HG02870 (cell line): ENCODE data around the gene RAB28.

Source experiments
- ATAC-seq: cut with Tn5 transposase; IDR thresholded peaks from one replicate; pipeline ENCODE4 v1.9.1; 2021; ENCODE audit warnings: mild to moderate bottlenecking, moderate library complexity; ENCODE audit not compliant: unreplicated experiment

Gene RAB28

GRCh38 chr4:13511101-13511500, 27.0 kb upstream of the RAB28 start:
- no peak for ATAC-seq

DNA sequence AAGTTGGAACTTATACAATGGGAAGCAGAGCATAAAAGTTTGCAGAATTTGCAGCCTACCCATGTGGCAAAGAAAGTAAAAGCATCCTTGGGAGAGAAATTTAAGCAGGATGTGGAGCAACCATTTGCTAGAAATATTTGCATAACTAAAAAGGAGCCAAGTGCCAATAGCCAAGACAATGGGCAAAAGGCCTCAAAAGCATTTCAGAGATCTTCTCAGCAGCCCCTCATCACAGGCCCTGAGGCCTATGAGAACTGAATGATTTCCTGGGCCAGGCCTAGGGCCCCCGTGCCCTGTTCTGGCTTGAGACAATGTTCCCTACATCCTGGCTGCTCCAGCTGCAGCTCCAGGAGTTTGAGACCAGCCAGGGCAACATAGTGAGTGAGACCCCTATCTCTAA, 25.3 kb upstream of the RAB28 start:
- ATAC-seq: no peak

DNA sequence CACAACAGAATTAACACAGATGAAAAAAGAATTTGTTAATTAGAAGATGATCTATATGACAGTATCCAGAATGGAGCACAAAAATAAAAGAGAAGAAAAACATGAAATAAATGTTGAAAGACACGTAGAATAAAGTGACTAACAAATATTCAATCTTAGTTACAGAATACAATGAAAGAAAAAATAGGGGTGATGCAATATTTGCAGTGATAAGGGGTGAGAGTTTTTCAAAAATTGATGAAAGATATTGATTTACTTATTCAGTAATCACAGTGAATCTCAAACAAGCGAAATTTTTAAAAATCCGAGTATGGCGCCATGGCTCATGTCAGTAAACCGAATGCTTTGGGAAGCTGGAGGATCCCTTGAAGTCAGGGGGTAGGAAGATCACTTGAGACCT, 20.2 kb upstream of the RAB28 start:
- no peak for ATAC-seq

DNA sequence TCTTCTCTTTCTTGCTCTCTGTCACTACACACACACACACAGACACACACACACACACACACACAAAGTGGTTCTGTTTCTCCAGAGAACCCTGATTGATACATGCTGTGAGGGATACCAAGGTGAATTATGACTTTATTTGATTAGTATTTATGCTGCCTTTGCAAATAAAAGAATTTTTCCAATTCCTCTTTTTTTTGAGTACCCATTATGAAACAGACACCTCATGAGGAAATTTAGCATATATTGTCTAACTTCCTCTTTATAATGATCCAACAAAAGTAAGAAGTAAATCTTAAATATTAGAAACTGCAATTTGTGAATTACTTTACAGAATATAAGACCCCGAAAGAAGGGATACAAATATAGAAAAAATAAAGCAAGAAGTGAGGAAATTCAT, 14.3 kb upstream of the RAB28 start:
- ATAC-seq: no peak

GRCh38 chr4:13496605-13497004, 12.5 kb upstream of the RAB28 start:
- ATAC-seq: no peak

GRCh38 chr4:13495753-13496152, 11.6 kb upstream of the RAB28 start:
- no peak for ATAC-seq

GRCh38 chr4:13493793-13494192, 9.7 kb upstream of the RAB28 start:
- no peak for ATAC-seq

DNA sequence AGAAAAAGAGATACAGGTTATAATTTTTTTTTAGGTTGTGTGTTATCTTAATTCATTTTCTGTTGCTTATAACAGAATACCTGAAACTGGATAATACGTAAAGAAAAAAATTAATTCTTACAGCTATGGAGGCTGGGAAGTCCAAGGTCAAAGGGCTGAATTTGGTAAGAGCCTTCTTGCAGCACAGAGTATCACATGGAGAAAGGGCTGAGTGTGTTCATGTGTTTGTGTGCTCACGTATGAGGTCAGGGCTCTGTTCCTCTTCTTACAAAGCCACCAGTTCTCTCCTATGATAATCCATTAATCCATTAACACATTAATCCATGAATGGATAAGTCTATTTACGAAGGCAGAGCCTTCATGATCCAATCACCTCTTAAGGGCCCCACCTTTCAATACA, 8.6 kb upstream of the RAB28 start:
- ATAC-seq: no peak

GRCh38 chr4:13484749-13485221, 645 bp upstream of the RAB28 start:
- ATAC-seq: peak; percentile 32

- peak; percentile 16 for ATAC-seq
These were observed 395 bp downstream of the RAB28 start for GRCh38 chr4:13483768-13484121.

GRCh38 chr4:13483136-13483767, 888 bp downstream of the RAB28 start:
- peak; percentile 3 for ATAC-seq

DNA sequence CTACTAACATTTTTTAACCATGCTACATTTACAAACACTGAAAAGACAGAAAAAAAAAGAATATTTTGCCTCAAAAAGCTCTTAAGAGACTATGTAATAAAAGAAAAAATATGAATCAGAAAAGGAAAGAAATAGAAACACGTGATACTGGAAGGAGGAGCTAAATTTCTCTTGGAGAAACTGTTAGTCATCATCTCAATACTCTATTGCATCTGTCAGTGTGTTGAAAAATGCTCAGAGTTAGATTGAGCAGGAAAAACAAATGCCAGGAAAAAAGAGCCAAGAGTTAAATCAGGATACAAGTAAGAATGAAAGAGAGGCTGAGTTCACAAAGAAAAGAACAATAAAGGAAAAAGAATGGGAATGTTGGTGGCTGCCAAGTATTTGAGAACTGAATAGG, 2.6 kb downstream of the RAB28 start:
- no peak for ATAC-seq

GRCh38 chr4:13478707-13479106, 5.4 kb downstream of the RAB28 start:
- ATAC-seq: no peak

DNA sequence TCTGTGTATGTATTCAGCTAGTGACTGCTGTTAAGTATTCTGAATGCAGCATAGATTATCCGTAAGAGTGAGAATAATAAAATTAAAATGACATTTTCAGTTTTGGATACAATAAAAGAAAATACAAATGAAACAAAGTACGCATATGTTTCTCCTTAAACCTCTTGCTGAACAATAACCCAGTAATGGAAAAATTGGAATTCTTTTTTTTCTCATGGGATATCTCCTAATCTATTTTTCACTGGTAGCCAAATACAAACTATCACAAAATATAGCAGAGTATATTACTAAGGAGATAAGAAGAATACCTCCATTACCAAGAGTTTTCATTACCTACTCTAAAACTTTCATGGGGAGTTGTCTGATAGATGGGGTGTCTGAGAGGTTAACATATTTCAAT, 6.0 kb downstream of the RAB28 start:
- ATAC-seq: no peak

- peak; percentile 95 for ATAC-seq
These were observed 7.2 kb downstream of the RAB28 start for GRCh38 chr4:13476915-13477314.

DNA sequence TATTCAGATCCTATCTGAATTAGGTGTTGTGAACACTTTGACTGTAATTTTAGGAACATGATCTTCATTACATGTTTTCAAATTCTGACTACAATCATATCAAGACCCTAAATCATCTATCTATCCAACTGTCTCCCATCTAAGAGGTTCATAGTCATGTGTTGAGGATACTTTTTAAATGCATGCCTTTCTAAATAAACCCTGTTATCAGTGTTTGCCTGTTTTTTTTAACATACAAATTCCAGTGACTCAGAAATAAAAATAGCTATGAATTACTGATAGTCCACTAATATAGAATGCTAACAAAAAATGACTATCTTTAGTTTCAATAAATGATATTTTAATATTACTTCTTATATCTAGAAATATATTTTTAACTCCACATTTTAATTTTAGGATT, 8.0 kb downstream of the RAB28 start:
- no peak for ATAC-seq

DNA sequence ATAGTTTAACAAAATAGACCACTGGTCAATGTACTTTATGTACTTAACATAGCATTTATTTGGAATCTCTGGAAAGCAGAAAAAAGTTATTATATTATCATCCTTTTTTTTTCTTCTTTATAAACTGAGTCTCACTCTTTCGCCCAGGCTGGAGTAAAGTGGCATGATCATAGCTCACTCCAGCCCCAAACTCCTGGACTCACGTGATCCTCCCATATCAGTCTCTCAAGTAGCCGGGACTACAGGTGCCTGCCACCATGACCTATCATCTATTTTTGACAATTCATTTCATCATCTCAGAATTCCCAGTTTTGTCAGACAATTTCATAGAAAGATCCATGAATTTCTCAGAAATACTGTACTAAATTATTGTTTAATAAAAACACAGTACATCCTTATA, 12.7 kb downstream of the RAB28 start:
- no peak for ATAC-seq

DNA sequence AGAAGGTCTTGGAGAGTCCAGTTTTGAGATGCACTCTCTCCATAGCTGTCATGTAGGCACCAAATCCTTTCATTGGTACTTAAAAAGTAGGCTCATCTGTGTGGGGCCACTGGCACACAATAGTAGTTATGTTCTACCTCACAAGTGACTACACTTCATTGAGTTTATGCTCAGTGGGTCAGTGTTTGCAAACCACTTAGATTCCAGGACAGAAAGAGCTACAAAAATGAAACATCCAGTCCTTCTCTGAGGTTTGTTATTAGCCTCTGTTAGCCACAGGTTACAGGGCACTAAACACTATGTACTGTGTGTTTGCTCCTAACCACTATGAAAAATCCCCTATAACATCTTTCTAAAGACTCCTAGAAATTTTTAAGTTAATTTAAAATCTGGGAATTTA, 13.8 kb downstream of the RAB28 start:
- peak; percentile 73 for ATAC-seq

- no peak for ATAC-seq
These were observed 19.2 kb downstream of the RAB28 start for GRCh38 chr4:13464973-13465372.

- ATAC-seq: no peak
These were observed 19.6 kb downstream of the RAB28 start for GRCh38 chr4:13464543-13464942.

DNA sequence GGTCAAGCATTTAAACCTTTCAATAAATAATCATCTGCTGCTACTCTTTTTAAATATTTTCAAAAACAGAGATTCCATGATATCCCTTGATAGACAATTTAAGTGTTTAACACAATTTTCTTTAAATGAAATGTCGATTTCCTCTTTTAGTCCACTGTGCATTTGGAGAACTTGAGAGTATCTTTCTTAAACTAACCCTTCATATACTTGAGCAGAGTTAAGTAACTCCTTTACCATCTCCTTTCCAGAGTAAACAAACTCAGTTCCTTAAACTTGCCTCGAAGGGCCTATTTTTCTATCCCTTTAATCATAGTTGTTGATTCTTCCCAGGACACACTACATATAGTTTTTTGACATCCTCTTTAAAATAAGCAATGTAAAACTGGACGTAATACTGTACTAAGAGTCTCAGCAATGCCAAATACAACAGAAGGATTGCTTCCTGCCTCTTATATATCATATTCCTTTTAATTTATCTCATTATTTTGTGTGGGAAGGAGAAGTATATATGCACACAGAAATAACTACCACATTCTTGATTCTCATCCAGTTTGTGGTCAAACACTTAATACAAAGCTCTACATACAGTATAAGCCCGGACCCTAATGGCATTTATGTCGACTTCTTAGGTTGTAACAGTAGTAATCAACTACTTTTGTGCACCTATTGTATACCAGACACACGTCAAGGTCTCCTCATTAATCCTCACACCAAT, 22.8 kb downstream of the RAB28 start:
- no peak for ATAC-seq

GRCh38 chr4:13455411-13455810, 28.7 kb downstream of the RAB28 start:
- ATAC-seq: no peak

GRCh38 chr4:13454786-13455185, 29.4 kb downstream of the RAB28 start:
- no peak for ATAC-seq
